GM21423 (cell line): ENCODE data around the gene NMT2.
A peak's percentile ranks its signal among the peaks of the same experiment; 100 is the strongest.

ENCODE experiments used
- ATAC-seq: cut with Tn5 transposase; IDR thresholded peaks from one replicate; pipeline ENCODE4 v1.9.1; 2021; ENCODE audit warnings: mild to moderate bottlenecking, moderate library complexity; ENCODE audit not compliant: unreplicated experiment

Gene NMT2

GRCh38 chr10:15103513-15103912 lies 65.0 kb downstream of the NMT2 start:
- no peak for ATAC-seq

- no peak for ATAC-seq
Measured at GRCh38 chr10:15099886-15100285, 68.6 kb downstream of the NMT2 start.

GRCh38 chr10:15097011-15097812 lies 71.3 kb downstream of the NMT2 start, which contains the start of gene RPP38:
Gene RPP38 (plus strand): TSS chr10:15097355. CDS start chr10:15103315, 5,960 bp downstream.
- ATAC-seq = peak; percentile 79

- ATAC-seq = peak; percentile 21
Measured at GRCh38 chr10:15096661-15097010, 71.9 kb downstream of the NMT2 start.

GRCh38 chr10:15092855-15093408 lies 75.6 kb downstream of the NMT2 start:
- ATAC-seq = no peak

- ATAC-seq = no peak
Measured at GRCh38 chr10:15091418-15091817, 77.1 kb downstream of the NMT2 start.

- peak; percentile 99 for ATAC-seq
Measured at GRCh38 chr10:15088428-15089261, 79.8 kb downstream of the NMT2 start, which contains the start of gene ACBD7. Gene ACBD7 (minus strand): TSS chr10:15088776. CDS start chr10:15088728, 48 bp downstream.

- ATAC-seq = no peak
Measured at GRCh38 chr10:15084502-15084922, 84.0 kb downstream of the NMT2 start.

GRCh38 chr10:15083674-15084501 lies 84.6 kb downstream of the NMT2 start:
- no peak for ATAC-seq

GRCh38 chr10:15075421-15075820 lies 93.1 kb downstream of the NMT2 start:
- no peak for ATAC-seq

- ATAC-seq = no peak
Measured at GRCh38 chr10:15072358-15072757, 96.1 kb downstream of the NMT2 start.

GRCh38 chr10:15069230-15069629 lies 99.3 kb downstream of the NMT2 start:
- ATAC-seq = no peak

GRCh38 chr10:15068802-15069201 lies 99.7 kb downstream of the NMT2 start:
- no peak for ATAC-seq

GRCh38 chr10:15067154-15067553 lies 101.3 kb downstream of the NMT2 start:
- ATAC-seq = peak; percentile 93

GRCh38 chr10:15060638-15061037 lies 107.9 kb downstream of the NMT2 start:
- no peak for ATAC-seq

GRCh38 chr10:15059914-15060313 lies 108.6 kb downstream of the NMT2 start:
- ATAC-seq = no peak

- no peak for ATAC-seq
Measured at GRCh38 chr10:15058689-15059088, 109.8 kb downstream of the NMT2 start.
